GM11168 (cell line): ENCODE measurements around the gene MMS19.

Experiments
- in situ Hi-C: fragments of 300-500 bp; cut with MboI; formaldehyde crosslinking; loops from one replicate; pipeline ENCODE4 v1.12.0; 2022; ENCODE audit warnings: low sequenced_read_pairs; ENCODE audit not compliant: unreplicated experiment

Gene MMS19, protein sequence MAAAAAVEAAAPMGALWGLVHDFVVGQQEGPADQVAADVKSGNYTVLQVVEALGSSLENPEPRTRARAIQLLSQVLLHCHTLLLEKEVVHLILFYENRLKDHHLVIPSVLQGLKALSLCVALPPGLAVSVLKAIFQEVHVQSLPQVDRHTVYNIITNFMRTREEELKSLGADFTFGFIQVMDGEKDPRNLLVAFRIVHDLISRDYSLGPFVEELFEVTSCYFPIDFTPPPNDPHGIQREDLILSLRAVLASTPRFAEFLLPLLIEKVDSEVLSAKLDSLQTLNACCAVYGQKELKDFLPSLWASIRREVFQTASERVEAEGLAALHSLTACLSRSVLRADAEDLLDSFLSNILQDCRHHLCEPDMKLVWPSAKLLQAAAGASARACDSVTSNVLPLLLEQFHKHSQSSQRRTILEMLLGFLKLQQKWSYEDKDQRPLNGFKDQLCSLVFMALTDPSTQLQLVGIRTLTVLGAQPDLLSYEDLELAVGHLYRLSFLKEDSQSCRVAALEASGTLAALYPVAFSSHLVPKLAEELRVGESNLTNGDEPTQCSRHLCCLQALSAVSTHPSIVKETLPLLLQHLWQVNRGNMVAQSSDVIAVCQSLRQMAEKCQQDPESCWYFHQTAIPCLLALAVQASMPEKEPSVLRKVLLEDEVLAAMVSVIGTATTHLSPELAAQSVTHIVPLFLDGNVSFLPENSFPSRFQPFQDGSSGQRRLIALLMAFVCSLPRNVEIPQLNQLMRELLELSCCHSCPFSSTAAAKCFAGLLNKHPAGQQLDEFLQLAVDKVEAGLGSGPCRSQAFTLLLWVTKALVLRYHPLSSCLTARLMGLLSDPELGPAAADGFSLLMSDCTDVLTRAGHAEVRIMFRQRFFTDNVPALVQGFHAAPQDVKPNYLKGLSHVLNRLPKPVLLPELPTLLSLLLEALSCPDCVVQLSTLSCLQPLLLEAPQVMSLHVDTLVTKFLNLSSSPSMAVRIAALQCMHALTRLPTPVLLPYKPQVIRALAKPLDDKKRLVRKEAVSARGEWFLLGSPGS

DNA sequence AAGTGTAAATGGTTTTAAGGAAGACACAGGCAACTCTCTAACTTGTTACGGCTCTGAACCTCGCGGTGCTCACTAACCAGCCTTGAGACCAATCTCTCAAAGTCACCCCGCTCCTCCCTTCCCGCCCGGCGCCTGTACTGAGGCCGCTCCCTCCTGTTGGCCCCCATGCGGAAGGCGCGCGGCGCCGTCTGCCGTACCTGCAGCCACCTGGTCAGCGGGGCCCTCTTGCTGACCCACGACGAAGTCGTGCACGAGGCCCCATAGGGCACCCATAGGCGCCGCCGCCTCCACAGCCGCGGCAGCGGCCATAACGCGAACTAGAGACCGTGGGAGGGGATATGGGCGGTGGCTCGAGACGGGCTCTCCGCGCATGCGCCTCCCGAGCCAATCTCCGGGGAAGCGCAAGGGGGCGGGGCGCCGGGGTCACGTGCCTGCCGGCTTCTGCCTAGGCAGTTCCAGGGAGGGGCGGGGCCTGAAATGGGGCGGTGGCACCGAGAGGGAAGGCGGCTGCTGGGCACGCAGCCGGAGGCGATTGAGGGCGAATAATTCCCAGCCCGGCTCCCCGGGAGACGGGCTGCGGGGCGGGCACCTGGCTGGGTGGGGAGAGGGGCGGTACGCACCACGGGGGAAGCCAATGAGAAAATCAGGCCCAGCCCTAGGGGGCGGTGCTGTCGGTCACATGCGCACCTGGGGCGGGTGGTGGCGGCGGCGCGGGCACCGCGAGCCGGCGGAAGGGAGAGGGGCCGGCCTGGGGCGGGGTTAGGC lies at the start of gene MMS19:
TSS of gene MMS19 (minus strand) at position 347 of the 765 bp plus-strand sequence. CDS start at position 309, 38 bp downstream.
- in situ Hi-C loops, result no loop called here

GRCh38 chr10:97547962-97548361 lies 49.7 kb upstream of the MMS19 start:
- in situ Hi-C loops, result no loop called here

DNA sequence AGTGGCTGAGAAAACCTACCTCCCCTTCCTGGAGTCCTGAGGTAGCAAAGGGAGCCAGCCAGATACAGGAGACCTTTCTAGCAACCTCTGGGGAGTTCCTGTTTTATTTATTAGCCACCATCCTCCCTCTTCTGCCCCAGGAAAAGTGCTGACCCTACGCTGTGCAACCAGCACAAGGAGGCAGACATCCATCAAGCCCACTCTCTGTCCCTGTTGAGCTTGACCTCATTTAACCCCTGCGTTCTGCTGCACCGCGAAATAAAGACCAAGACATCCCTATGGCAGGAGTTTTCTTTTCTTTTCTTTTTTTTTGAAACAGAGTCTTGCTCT lies 49.0 kb upstream of the MMS19 start:
- in situ Hi-C loops, result no loop called here

GRCh38 chr10:97546456-97547270 lies 48.4 kb upstream of the MMS19 start:
- in situ Hi-C loops, result no loop called here

DNA sequence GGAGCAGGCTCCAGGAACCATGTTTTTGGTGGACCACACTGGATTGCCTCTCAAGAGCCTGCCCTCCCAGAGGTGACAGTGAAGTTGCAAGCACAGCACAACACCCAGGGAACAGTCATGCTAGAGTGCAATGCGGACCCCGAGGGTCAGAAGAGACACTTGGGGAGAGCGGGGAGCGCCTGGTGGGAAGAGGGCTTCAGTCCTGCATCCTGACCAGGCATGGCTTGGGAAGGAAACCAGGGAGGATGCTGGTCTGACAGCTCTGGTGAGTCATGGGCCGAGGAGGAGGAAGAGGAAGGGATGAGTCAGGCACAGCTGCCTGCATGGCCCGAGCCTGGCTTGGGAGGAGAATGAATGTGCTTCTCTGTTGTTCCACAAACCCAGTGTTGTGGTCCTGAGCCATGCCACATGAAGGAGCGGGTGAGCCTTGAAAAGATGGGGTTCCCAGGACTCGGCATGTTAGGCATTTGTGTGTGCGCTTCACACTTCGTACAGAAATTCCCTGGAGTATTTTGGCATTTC lies 44.9 kb upstream of the MMS19 start:
- in situ Hi-C loops, result no loop called here

- in situ Hi-C loops, result no loop called here
These were observed 44.2 kb upstream of the MMS19 start for GRCh38 chr10:97542169-97543024.

GRCh38 chr10:97540669-97541500 lies 42.7 kb upstream of the MMS19 start:
- in situ Hi-C loops, result no loop called here

DNA sequence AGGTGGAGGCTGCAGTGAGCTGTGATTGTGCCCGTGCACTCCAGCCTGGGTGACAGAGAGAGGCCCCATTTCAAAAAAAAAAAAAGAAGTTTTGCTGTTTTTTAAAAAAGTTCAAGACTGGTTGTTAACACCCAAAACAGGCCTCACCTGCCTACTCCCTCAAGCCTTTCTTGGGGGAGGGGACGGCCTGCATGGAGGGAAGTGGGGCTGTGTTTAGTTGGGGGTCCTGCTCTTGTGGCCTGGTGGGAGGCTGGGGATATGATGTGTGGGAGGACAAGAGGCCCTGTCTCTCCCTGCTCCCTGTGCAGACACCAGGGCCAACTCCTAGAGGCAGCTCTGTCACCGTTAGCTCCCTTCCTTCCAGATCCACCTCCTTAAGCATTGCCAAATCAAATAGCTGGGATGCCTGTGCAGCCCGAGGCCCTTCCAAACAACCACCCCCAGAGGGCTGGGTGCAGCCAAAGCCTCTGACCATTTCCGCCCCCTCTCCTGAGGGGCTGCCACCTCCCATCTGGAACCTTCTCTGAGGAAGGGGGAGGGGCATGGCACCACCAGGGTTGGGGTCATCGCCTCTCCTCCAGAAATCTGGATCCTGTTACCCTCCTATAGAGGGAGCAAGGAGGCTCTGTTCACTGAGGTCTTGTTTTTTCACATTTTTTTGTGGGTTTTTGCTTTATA lies 41.4 kb upstream of the MMS19 start:
- in situ Hi-C loops, result no loop called here

- in situ Hi-C loops, result no loop called here
These were observed 40.6 kb upstream of the MMS19 start for GRCh38 chr10:97538839-97539238.

- in situ Hi-C loops, result no loop called here
These were observed 40.2 kb upstream of the MMS19 start for GRCh38 chr10:97538411-97538810.

- in situ Hi-C loops, result no loop called here
These were observed 39.1 kb upstream of the MMS19 start for GRCh38 chr10:97537186-97537869.

GRCh38 chr10:97534746-97535367 lies 36.6 kb upstream of the MMS19 start:
- in situ Hi-C loops, result no loop called here

DNA sequence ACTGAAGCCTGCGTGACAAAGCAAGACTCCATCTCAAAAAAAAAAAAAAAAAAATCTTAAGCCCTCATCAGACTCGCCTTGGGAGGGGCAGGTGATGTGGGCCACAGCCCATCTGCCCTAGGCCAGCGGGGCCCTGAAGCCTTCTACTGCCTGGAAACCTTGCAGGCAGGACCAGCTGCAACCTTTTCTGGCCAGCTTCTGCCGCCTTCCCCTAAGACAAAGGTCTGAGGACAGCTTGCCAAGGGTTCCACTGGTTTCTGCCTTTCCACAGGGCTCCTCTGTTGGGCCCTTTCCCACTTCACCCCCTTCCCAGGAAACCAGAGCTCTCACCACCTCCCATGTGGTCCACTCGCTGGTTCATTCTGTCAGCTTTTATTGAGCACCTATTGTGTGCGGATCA lies 35.7 kb upstream of the MMS19 start:
- in situ Hi-C loops, result no loop called here

DNA sequence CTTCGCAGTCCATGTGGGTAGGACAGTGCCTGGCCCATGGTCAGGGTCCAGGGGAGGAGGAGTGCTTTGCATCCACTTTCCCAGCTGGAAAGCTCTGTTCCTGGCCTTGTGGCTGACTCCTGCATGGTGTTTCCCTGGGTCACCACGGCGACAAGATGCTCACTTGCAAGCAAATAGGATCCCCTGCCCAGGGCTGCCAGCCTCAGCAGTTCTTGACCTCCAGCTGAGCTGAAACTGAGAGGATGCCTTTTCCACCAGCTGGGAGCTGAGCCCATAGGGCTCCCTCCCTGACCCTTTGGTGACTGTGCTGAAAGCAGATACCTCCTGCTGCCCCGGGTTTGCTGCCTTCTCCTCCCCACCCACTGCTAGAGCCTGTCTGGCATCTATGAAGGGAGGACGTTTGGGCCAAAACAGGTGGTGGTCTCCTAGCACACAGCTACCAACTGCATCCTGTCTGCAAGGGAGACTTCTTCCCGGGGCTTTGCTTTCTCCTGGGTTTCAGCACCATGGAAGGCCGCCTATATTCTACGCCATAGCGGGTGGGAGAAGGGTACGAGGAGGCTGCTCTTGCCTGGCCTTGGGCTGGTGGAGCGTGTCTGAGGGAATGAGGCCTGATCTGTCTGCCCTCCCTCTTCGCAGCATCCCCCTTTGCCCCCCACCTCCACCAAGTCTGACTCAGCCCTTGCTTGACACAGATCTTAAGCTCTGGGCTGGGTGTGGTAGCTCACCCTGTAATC lies 34.9 kb upstream of the MMS19 start:
- in situ Hi-C loops, result no loop called here

GRCh38 chr10:97531401-97531986 lies 33.3 kb upstream of the MMS19 start:
- in situ Hi-C loops, result no loop called here
